H9 (cell line): ENCODE measurements around the gene OSBPL10. TPM values are rescaled to one million over a fixed set of nuclear protein-coding genes. Genes with fewer than 3 reads are reported as not detected.

Experiments used
- DNase-seq: peaks from one replicate; pipeline ENCODE4 v3.0.0-alpha.2; 2017
- H2AFZ ChIP-seq: one replicate; pipeline ENCODE4 v1.6.1; 2013; ENCODE audit warnings: mild to moderate bottlenecking, low read length, control low read depth, moderate library complexity
- H2AK5ac ChIP-seq: 2 replicates; pipeline ENCODE4 v1.6.1; 2013; ENCODE audit warnings: low read length, control low read depth, mixed read lengths; ENCODE audit not compliant: insufficient read length
- H2BK120ac ChIP-seq: one replicate; pipeline ENCODE4 v1.6.1; 2013; ENCODE audit warnings: low read depth, mild to moderate bottlenecking, low read length, control low read depth, inconsistent platforms; ENCODE audit not compliant: poor library complexity, severe bottlenecking
- H2BK12ac ChIP-seq: 2 replicates; pipeline ENCODE4 v1.6.1; 2013; ENCODE audit warnings: low read length, control low read depth, mixed read lengths, low read depth; ENCODE audit not compliant: insufficient read length
- H2BK15ac ChIP-seq: 2 replicates; pipeline ENCODE4 v1.6.1; 2013; ENCODE audit warnings: low read depth, low read length, control low read depth
- H2BK20ac ChIP-seq: one replicate; pipeline ENCODE4 v1.6.1; 2013; ENCODE audit warnings: low read depth, mild to moderate bottlenecking, low read length, control low read depth, inconsistent platforms; ENCODE audit not compliant: poor library complexity, severe bottlenecking
- H2BK5ac ChIP-seq: 2 replicates; pipeline ENCODE4 v1.6.1; 2013; ENCODE audit warnings: low read length, control low read depth, mixed read lengths; ENCODE audit not compliant: insufficient read length
- H3K14ac ChIP-seq: 2 replicates; pipeline ENCODE4 v1.6.1; 2013; ENCODE audit warnings: low read length, control low read depth; ENCODE audit not compliant: insufficient read depth
- H3K18ac ChIP-seq: 2 replicates; pipeline ENCODE4 v1.6.1; 2013; ENCODE audit warnings: low read depth, mild to moderate bottlenecking, mixed read lengths, low read length, control low read depth; ENCODE audit not compliant: insufficient read length
- H3K23ac ChIP-seq: 2 replicates; pipeline ENCODE4 v1.6.1; 2013; ENCODE audit warnings: low read length, control low read depth, mixed read lengths, low read depth; ENCODE audit not compliant: insufficient read length
- H3K23me2 ChIP-seq: 2 replicates; pipeline ENCODE4 v1.6.1; 2013; ENCODE audit warnings: low read depth, mild to moderate bottlenecking, mixed read lengths, low read length, control low read depth; ENCODE audit not compliant: insufficient read length, poor library complexity, severe bottlenecking
- H3K27ac ChIP-seq: 2 replicates; pipeline ENCODE4 v1.5.1; 2013; ENCODE audit warnings: low read length, control low read depth, mixed read lengths, low read depth; ENCODE audit not compliant: insufficient read length
- H3K27me3 ChIP-seq: 2 replicates; pipeline ENCODE4 v1.6.1; 2013; ENCODE audit warnings: low read length, control low read depth, inconsistent platforms; ENCODE audit not compliant: insufficient read depth
- H3K4ac ChIP-seq: 2 replicates; pipeline ENCODE4 v1.6.1; 2013; ENCODE audit warnings: low read depth, mild to moderate bottlenecking, control low read depth, inconsistent platforms, low read length, moderate library complexity
- H3K4me1 ChIP-seq: 2 replicates; pipeline ENCODE4 v1.6.1; 2013; ENCODE audit warnings: low read length, control low read depth, inconsistent platforms; ENCODE audit not compliant: insufficient read depth
- H3K4me2 ChIP-seq: 2 replicates; pipeline ENCODE4 v1.6.1; 2013; ENCODE audit warnings: low read length, control low read depth, mixed read lengths; ENCODE audit not compliant: insufficient read length, insufficient read depth
- H3K56ac ChIP-seq: 2 replicates; pipeline ENCODE4 v1.6.1; 2013; ENCODE audit warnings: low read depth, mild to moderate bottlenecking, mixed read lengths, low read length, control low read depth; ENCODE audit not compliant: insufficient read length
- H3K79me1 ChIP-seq: 2 replicates; pipeline ENCODE4 v1.6.1; 2013; ENCODE audit warnings: low read depth, mild to moderate bottlenecking, moderate library complexity, low read length, control low read depth, inconsistent platforms; ENCODE audit not compliant: insufficient read depth, poor library complexity, severe bottlenecking
- H3K79me2 ChIP-seq: 2 replicates; pipeline ENCODE4 v1.6.1; 2013; ENCODE audit warnings: low read length, control low read depth, inconsistent platforms; ENCODE audit not compliant: insufficient read depth
- H3K9ac ChIP-seq: 2 replicates; pipeline ENCODE4 v1.6.1; 2013; ENCODE audit warnings: low read length, control low read depth, mixed read lengths; ENCODE audit not compliant: insufficient read length; ENCODE audit errors: extremely low read depth
- H3K9me3 ChIP-seq: one replicate; pipeline ENCODE4 v1.6.1; 2013; ENCODE audit warnings: low read depth, low read length, inconsistent platforms; ENCODE audit not compliant: control insufficient read depth
- H3T11ph ChIP-seq: one replicate; pipeline ENCODE4 v1.6.1; 2013; ENCODE audit warnings: mild to moderate bottlenecking, low read length, control low read depth, inconsistent platforms
- H4K20me1 ChIP-seq: one replicate; pipeline ENCODE4 v1.6.1; 2013; ENCODE audit not compliant: control insufficient read depth, insufficient read length, insufficient read depth
- H4K5ac ChIP-seq: 2 replicates; pipeline ENCODE4 v1.6.1; 2013; ENCODE audit warnings: low read depth, mild to moderate bottlenecking, mixed read lengths, low read length, control low read depth; ENCODE audit not compliant: insufficient read length
- H4K8ac ChIP-seq: replicated peaks from 2 replicates; pipeline ENCODE4 v1.6.1; 2013; ENCODE audit warnings: low read length, control low read depth, mixed read lengths, low read depth; ENCODE audit not compliant: insufficient read length
- H4K91ac ChIP-seq: 2 replicates; pipeline ENCODE4 v1.6.1; 2013; ENCODE audit warnings: low read depth, mild to moderate bottlenecking, moderate library complexity, mixed read lengths, low read length, control low read depth; ENCODE audit not compliant: insufficient read length
- H3K27ac Mint-ChIP-seq, 3 experiments: 2 replicates in 2 of 3; 3 replicates in 1 of 3; pipeline ENCODE4 v1.8.0; 2020 to 2021; ENCODE audit warnings: mixed read lengths in 3 of 3, mild to moderate bottlenecking in 1 of 3, moderate library complexity in 1 of 3
- H3K27me3 Mint-ChIP-seq: 2 replicates; pipeline ENCODE4 v1.8.0; 2021; ENCODE audit warnings: low read depth, mild to moderate bottlenecking, moderate library complexity, mixed read lengths
- H3K36me3 Mint-ChIP-seq, 3 experiments: 2 replicates in 2 of 3; 3 replicates in 1 of 3; pipeline ENCODE4 v1.8.0; 2020 to 2021; ENCODE audit warnings: low read depth in 3 of 3, mixed read lengths in 3 of 3; ENCODE audit not compliant: insufficient read depth in 1 of 3
- H3K4me1 Mint-ChIP-seq, 2 experiments: 2 replicates each; pipeline ENCODE4 v1.8.0; 2020; ENCODE audit warnings: mixed read lengths in 2 of 2
- H3K4me3 Mint-ChIP-seq, 2 experiments: 2 replicates in 1 of 2; 3 replicates in 1 of 2; pipeline ENCODE4 v1.8.0; 2020 to 2021; ENCODE audit warnings: mild to moderate bottlenecking in 2 of 2, mixed read lengths in 2 of 2, moderate library complexity in 1 of 2
- H3K9me3 Mint-ChIP-seq, 2 experiments: 2 replicates in 1 of 2; 3 replicates in 1 of 2; pipeline ENCODE4 v1.8.0; 2020; ENCODE audit warnings: mild to moderate bottlenecking in 2 of 2, mixed read lengths in 2 of 2, moderate library complexity in 1 of 2
- CTCF ChIP-seq: fragments of 200-600 bp; sonication (generic); conservative IDR thresholded peaks from 3 replicates; pipeline ENCODE4 v1.8.0; 2021; ENCODE audit warnings: antibody characterized with exemption, mild to moderate bottlenecking
- WGBS: extraction: QIAGEN DNeasy Blood & Tissue Kit; methylation state at CpG from one replicate; pipeline ENCODE4 v1.1.7; 2013; ENCODE audit warnings: missing lambda C conversion rate, low lambda C conversion rate, mixed read lengths; ENCODE audit not compliant: insufficient read length; ENCODE audit errors: extremely low coverage; 5-methylcytosine and 5-hydroxymethylcytosine counted together
- total RNA-seq: library from RNA; stranded (reverse); gene quantifications from 2 replicates; pipeline ENCODE4 v1.2.1, GENCODE V29; 2021

Gene OSBPL10
- total RNA-seq, 1 experiment from 2014 or later: 42.7 TPM

GRCh38 chr3:31743331-31744089 is 237.6 kb downstream of the OSBPL10 start:
- Mint-ChIP-seq H3K27me3 (no peaks in the 10 kb centered on the region), H3K4me1 (peaks cover 0 to 2% of the 10 kb centered on the region in 2 experiments; a peak in 1 of 4 replicates)

More at GRCh38 chr3:31743331-31744089, 237.6 kb downstream of the OSBPL10 start:
- no peak overlapping the region for H3K14ac ChIP-seq
- no peak overlapping the region for H2BK120ac ChIP-seq
- no peak overlapping the region for H2BK20ac ChIP-seq
- no peak overlapping the region for H3K27ac ChIP-seq
- H3K4me1 ChIP-seq: no peaks in the 10 kb centered on the region
- H2AFZ ChIP-seq: no peak overlapping the region
- H4K91ac ChIP-seq: no peak overlapping the region
- no peak overlapping the region for H3K23ac ChIP-seq
- no peaks in the 10 kb centered on the region for H3K23me2 ChIP-seq
- TF ChIP-seq CTCF: no peak
- no peak overlapping the region for H3K4ac ChIP-seq
- H3K4me2 ChIP-seq: no peak overlapping the region
- Mint-ChIP-seq H3K27ac (no peak overlapping the region), H3K36me3 (peaks cover 0 to 6% (median 6%) of the 10 kb centered on the region in 3 experiments; a peak in 5 of 7 replicates), H3K4me3 (no peak overlapping the region), H3K9me3 (no peaks in the 10 kb centered on the region)
- no peaks in the 10 kb centered on the region for H3K79me2 ChIP-seq
- no peak overlapping the region for H2BK15ac ChIP-seq
- no peak overlapping the region for H2AK5ac ChIP-seq
- no peaks in the 10 kb centered on the region for H3K79me1 ChIP-seq
- no peak overlapping the region for H3K18ac ChIP-seq
- WGBS: no CpG with 5 or more reads among the region's 5 CpGs
- no peaks in the 10 kb centered on the region for H3K9me3 ChIP-seq
- H3T11ph ChIP-seq: no peak overlapping the region
- H2BK5ac ChIP-seq: no peak overlapping the region
- no peak overlapping the region for H2BK12ac ChIP-seq
- no peak overlapping the region for H4K5ac ChIP-seq
- DNase-seq: no peak
- H3K27me3 ChIP-seq: no peaks in the 10 kb centered on the region
- H3K9ac ChIP-seq: no peak overlapping the region
- H3K56ac ChIP-seq: no peak overlapping the region
- H4K8ac ChIP-seq: no peak overlapping the region
- no peaks in the 10 kb centered on the region for H4K20me1 ChIP-seq
